Measurements from ENCODE around the gene PHACTR3.

Gene PHACTR3

DNA sequence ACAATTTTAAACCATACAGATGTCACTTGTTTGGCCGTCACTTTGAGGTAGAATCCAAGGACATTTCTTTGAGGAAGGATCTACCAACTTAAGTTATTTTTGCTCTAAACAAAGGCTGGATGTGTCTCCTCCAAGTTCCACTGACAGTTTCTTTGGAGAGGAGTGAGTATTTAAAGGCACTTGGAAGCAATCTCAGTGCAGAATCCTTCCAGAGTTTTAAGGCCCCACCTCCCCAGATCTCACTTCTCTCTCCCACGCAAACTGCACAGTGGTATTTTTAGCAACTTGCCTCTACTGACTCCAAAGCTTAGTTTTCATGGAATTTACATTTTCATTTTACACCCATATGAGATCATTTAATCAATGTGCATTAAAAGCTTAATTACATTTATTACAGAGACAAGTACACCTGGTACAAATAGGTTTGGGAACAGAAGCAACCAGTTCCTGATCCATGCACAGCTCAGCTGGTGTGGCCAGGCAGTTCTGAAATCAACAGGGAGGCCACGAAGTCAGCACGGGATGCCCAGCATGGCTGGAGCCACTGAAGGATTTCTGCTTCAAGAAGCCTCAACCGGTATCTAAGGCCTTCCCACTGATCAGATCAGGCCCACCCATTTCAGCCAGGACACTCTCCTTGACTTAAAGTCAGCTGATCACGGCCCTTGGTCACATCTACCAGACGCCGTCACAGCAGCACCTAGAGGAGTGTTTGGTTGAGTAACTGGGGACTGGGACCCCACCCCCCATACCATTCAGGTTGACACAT is 219.3 kb downstream of the PHACTR3 start:
- DNase-seq (ENCODE audit: low read depth in 1 of 2, low spot score in 1 of 2), result no peak

DNA sequence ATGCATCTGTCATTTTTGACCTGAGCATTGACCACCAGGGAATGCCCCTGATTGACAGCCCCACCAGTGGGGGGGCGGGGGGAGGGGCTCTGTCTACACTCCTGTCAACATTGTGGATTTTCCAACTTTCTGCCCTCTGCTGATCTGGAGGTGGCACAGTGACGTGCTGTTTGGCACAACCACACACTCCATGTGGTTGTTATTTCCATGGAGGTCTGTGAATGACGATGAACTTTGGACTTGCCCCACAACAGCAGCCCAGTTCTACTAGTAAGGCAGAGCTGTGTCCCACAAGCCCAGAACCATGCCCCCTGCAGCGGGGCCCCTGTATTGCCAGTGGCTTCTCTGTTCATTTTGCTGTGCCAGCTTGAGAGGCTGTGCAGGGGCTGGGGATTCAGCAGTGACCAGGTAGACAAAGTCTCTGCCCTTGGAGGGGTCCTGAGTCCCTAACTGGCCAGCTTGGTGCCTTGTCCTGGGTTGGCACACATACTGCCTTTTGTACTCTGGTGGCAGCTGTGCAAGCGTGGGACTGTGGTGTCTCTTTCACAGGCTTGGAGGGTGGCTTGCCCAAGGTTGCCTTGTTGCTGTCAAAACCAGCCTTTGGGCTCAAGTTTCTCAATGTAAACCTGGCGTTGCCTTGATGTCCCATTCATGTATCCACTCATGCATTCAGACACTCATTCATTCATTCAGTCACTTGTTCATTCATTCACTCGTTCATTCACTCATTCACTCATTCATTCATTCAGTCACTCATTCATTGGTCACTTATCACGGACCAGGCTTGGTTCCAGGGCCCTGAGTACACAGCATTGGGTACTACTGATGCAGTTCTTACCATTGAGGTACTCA is 220.6 kb downstream of the PHACTR3 start:
- DNase-seq (ENCODE audit: low read depth in 1 of 2, low spot score in 1 of 2), result no peak

DNA sequence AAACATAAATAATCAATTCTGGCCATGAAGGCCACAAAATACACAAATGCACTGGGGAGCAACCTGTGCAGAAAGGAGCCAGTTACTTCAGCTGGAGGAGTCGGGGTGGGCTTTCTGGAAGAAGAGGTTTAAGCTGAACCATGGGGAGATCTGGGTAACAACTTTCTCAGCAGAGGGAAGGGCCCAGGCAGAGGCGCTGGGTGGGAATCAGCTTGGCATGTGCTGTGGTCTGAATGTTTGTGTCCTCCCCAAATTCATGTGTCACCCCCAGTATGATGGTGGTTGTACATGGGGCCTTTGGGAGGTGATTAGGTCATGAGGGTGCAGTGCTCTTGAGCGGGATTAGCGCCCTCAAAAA is 221.2 kb downstream of the PHACTR3 start:
- no peak for DNase-seq (ENCODE audit: low read depth in 1 of 2, low spot score in 1 of 2)

DNA sequence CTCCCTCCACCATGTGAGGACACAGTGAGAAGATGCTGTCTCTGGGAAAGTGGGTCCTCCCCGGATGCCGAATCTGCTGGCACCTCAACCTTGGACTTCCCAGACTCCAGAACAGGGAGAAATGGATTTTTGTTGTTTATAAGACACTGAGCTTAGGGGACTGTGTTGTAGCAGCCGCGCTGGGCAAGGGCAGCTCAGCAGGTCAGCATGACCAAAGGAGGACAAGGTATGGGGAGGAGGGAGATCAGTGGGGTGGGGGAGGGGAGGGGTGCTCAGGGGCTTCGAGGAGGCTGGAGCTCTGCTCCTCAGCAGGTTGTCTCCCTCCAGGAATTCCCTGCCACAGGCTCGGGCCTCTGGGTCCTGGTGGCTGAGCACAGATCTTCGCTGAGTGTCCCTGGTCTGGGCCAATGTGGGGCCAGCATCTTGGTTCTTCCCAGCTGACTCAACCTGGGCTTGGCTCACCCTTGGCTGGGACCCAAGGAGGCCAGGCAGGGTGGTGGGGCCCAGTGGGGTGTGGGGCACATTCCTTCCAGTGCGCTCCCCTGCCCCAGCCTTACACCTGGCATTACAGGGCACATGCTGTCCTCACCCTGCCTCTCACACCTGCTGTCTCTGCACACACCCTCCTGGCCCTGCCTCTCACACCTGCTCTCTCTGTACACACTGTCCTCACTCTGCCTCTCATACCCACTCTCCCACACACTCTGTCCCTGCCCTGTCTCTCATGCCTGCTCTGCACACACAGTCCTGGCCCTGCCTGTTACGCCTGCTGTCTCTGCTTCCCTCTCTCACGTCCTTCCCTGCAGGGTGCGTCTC is 221.8 kb downstream of the PHACTR3 start:
- DNase-seq (ENCODE audit: low read depth in 1 of 2, low spot score in 1 of 2), result no peak

DNA sequence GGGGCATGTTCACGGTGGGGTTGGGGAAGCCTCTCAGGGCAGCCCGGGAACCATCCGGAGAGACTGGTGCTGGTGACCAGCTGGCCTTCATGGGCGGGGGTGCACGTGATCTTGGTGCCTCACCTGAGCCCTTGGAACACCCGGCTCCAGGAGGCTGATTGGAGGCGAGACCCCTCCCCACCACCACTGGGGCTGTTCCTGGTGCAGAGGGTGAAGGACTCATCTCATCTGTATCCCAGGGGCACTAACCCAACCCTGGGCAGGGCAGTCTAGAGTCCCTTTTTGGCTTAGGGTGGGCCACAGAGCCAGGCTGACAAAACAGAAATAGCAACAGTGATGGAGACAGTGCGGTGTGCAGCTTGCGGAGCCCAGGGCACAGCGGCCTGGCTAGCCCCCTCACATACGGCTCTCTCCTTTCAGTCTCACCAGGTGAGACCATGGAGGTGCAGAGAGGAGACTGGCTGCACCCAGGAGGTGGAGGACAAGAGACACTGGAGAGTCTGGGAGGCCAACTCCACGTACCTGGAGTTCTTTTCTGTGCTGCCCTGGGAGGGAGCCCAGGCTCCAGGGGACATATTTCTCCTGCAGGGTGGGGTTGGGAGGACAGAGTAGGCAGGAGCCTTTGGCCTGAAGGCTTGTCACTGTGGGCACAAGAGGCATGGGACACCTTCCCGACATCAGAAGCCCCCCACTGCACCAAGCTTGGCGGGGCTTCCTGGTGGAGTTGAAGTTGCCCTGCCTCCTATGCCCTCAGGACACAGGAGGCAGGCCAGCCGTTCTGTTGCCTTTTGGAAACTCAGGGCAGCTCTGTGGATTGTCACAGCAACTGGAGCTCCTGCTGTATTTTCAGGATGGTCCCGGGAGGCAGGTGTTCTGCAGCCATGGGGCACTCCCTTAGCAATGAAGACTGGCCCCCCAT is 223.1 kb downstream of the PHACTR3 start:
- DNase-seq (ENCODE audit: low read depth in 1 of 2, low spot score in 1 of 2), result no peak

DNA sequence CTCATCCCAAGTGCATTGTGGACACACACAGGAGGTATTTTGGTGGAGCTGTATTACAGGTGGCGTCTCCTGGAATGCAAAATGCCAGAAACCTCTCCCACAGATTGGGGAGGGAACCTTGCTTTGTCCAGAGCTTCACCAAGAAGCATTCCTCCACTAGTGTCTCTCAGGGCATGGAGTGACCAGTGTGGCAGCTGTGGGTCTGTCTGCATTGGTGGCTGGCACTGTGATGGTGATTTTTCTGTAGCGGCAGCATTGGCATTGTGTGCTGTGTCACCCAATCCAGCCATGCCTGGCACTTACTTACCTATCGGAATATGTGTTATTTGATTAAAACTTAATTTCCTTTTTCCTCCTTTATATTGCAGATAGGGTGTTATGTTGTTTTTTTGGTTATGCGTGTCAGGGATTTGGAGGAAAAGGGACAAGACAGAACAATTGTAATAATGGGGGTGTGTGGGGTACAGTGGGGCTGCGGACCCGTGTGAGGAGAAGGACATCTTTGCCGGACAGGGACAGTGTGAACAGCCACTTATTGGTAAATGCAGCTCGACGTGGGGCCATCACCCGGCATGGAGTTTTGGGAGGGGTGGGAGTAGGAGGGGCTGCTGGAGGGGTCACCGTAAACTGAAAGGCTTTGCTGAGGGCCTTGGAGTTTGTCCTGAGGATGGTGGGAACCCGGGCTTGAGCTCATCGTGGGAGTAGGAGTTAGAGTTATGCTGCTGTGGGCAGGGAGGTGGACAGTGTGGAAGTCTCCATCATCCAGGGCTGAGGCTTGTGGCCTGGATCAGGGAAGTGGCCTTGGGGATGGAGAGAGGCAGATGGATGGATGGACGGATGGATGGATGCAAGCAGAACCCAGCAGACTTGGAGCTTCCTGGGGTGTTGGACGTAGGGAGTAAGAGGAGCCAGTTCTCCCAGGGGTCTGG is 224.0 kb downstream of the PHACTR3 start:
- DNase-seq (ENCODE audit: low read depth in 1 of 2, low spot score in 1 of 2), result no peak

DNA sequence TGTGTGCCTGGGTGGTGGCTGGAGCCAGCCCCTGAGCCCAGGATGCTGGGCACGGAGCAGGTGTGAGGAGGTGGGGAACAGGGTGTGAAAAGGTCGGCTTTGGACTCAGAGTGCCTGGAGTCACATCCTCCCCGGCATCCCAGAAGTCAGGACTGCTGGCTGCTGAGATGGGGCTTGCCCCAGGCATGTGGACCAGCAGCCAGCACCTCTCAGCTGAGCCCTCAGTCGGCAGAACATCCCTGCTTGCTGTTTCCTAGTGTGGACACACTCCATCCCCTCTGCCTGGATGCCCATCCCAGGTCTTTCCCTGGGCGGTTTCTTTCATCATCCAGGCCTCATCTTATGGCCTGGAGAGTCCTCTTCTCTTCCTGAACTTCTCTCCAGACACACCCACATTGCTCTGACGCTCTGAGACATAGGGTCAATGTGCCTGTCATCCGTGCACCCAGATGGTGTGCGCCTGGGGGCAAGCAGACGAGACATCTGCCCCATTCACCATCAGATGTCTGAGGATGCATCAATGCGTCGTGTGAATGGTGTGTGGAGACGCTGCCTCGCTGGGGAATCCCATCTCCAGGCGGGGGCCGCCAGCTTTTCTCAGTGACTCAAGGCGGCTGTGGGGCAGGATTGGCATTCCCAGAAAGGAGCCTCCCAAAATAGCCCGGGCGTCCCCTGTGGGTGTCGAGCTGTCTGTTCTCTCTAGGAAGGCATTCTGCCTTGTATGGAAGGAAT is 224.9 kb downstream of the PHACTR3 start:
- DNase-seq (ENCODE audit: low read depth in 1 of 2, low spot score in 1 of 2), result no peak

DNA sequence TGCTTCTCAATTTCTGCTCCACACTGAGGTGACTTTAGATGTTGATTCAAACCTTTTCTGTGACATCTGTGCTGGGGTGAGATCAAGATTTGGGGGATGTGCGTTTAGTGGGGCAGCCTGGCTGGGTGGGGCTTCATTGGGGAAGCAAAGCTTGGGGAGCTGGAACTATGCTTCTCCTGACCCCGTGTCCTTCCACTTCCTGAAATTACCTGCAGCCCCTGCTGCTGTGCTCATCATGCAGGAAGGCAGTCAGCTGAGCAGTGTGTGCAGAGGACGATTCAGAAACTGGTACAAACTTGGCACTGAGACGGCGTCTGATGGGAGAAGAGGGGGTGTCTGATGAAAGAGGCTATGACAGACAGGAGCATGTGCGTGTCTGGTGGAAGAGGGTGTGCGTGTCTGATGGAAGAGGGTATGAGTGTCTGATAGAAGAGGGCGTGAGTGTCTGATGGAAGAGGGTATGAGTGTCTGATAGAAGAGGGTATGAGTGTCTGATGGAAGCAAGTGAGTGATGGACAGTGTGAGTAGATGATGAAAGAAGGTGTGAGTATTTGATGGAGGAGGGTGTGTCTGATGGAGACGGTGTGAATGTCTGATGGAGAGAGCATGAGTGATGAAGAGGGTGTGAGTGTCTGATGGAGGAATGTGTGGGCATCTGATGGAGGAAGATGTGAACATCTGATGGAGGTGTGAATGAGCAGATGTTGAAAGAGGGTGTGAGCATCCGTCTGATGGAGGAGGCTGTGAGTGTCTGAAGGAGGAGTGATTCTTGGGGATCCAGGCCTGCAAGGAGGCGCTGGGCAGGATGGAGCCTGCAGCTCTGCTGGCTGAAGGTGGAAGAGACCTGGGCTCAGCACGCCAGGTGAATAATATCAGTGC is 225.7 kb downstream of the PHACTR3 start:
- no peak for DNase-seq (ENCODE audit: low read depth in 1 of 2, low spot score in 1 of 2)

DNA sequence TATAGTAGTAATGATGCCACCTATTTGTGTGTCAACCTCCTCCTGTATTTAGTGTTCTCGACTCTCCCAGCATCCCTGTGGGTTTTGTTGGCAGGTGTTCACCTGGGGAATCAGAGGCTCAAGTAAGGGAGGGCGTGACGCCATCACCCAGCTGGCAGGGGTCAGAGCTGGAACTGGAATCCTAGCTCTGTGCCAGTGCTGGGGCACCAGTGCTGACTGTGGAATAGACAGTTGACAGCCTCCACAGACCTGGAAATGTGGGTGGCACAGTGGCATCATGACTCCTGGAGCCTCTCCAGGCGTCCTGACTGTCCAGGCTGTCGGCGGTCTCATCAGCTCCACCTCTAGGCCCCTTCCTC is 226.3 kb downstream of the PHACTR3 start:
- no peak for DNase-seq (ENCODE audit: low read depth in 1 of 2, low spot score in 1 of 2)

DNA sequence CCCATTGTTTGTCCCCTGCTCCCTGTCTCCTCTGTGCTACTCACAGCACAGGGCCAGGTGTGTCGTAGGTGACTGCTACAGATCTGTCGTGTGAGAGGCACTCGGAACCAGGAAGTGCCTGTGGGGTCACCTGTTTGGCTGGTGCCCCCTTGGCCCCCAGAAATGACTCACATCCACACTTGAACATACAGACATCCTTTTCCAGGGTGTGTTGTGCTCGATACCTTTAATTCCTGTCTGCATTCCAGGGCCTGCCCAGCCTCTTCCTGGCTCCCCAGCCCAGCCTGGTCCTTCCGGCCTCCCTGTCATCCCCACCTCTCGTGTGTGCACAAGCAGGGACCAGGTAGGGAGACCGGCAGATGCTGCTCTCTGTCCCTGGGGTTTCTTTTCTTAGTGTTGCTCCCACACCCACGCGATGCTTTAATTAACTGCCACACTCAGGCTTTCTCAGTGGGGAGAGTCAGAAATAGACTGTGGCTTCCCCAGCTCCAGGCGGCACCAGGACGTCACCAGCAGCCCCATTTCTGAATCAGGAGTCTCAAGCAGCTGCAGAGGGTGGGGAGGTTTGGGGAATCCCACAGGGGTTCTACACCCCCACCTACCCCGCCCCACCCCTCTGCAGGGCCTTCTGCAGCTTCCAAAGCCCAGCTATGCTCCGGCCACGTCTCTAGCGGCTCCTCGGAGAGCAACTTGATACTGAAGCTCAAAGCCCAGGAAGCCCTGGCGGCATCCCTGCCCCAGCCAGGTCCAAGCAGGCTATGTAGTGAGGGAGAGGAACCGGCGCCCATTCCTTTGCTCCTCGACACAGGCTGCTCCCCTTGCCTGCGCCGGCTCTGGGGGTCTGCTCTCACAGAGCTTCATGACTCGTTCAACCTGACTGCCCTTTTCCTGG is 226.9 kb downstream of the PHACTR3 start:
- no peak for DNase-seq (ENCODE audit: low read depth in 1 of 2, low spot score in 1 of 2)

DNA sequence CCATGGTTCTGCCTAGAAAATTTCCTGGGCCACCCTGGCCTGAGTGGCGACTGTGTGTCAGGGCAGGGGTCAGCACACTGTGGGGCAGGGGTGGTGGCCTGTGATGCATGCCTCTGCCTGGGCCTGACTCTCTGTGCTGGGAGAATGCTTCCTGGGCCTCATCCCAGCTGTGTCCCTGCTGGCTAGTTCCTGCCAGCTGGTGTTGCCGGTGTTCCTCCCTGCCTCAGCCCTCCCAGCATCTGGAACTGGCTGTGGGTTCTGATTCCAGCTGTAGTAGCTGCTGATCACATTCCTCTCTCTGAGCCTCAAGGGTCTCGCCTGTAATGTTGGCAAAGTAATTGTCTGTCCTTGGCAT is 227.6 kb downstream of the PHACTR3 start:
- DNase-seq (ENCODE audit: low read depth in 1 of 2, low spot score in 1 of 2), result no peak

DNA sequence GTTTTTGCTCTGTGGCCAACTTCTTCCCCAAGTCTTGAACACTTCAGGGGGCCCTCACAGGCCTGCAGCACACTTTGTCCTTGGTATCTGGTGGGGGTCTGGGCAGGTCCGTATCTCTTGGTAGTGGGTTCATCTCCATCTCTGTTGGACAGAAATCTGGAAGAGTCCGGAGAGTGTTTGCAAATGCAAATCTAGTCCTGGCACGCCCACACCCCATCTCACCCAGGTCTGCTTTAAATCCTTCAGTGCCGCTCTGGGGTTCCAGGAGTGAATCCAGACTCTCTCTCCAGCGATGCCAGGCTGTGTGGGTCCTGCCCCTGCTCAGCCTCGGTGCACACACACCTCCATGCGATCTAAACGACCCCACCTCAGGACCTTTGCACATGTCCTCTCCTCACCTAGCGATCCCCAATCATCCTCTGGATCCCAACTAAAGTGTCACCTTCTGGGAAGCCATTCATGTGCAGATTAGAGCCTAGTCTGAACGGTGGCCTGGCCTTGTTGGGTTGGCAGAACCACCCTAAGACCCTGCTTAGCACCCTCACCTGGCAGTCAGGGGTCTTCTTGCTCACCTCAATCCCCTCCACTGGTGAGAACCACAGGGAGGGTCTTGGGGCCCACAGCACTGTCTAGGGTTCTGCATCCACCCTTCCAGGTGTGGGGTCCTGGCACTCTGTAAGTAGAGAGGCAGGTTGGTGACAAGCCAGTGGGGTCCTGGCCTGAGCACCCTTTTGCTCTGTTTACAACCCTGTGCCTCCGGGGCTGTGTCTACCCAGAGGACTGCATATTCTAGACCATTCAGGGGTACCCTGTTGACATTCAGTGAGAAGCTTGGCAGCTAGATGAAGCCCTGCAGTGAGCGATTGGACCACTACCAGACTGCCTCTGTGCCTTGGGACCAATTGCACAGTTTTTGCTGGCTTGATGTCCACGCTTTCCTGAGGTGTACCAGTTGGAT is 228.3 kb downstream of the PHACTR3 start:
- DNase-seq (ENCODE audit: low read depth in 1 of 2, low spot score in 1 of 2), result no peak

DNA sequence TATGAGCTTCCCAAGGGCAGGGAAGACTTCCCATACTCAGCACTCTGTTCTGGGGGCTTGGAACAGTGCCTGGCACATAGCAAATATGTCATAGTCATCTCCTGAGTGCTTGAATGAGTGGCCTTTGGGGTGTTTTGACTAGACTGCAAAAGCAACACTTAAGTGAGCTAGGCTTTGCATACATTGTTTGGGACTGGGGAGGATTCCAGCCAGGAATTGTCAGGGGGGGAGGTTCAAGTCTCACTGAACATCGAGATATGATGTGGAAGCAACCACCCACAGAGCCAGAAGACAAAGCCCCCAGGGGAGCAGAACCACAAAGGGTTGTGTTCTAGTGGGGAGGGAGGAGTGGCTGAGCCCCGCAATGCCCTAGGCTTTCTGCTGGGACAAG is 230.7 kb downstream of the PHACTR3 start:
- no peak for DNase-seq (ENCODE audit: low read depth in 1 of 2, low spot score in 1 of 2)

DNA sequence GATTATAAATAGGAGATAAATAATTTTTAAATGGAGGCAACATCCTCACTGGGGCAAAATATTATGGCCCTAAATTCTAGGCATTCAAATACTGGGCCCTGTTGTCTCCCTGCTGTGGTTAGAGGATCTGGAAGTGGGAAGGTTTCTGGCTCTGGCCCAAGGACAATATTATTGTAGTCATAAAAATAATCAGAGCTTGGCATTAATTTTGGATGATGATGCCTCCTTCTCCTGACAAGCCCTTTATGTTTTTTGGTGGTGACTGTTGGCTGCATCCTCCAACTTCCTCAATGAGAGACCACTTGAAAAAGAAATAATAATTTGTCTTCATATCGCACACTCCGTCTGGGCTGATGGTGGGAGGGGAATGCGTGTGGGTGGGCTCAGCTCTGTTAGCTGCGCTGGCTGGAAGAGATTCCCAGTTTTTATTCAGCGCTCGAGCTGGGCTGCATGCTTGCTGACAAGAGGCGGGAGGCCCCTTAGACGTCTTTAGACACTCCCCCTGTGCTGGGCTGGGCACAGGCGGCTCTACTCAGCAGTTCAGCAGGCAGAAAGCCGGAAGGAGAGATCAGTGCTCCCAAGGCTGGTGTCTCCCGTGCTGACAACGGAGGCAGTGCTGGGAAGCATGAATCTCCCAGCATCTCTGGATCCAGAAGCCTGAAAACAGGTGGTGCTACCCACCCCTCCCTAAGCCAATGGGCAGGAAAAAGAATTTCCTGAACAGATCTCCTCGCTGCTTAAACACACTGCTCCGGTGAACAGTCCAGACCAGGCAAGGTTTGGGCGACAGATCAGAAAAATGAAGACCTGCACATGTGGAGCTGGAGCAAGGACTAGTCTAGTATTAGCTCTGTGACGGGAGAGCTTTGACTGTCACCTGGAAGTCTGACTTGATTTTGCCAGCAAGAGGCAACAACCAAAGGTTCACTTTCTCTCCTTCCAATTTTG is 231.4 kb downstream of the PHACTR3 start:
- DNase-seq (ENCODE audit: low read depth in 1 of 2, low spot score in 1 of 2), result no peak

DNA sequence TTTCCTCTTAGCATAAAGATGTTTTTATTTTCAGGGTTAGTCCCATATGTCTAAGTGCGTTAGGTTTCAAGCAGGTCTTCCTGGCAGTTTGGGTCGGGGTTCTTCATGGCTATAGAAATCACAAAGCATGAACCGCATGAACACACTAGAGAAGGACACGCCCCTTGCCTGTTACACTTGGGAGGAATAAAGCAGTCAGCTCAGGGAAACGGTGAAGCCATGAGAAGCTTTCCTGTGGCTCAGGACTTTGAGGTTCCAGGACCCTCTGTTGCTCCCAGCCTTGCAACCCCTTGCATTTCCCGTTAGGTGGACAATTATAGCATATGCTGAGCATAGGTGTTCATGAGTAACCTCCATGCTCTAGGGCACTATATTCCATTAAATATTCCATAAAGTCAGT is 232.4 kb downstream of the PHACTR3 start:
- DNase-seq (ENCODE audit: low read depth in 1 of 2, low spot score in 1 of 2), result no peak
